ENCODE results near the gene NAV3.
A peak's percentile ranks its signal among the peaks of the same experiment; 100 is the strongest.

The NAV3 gene

DNA sequence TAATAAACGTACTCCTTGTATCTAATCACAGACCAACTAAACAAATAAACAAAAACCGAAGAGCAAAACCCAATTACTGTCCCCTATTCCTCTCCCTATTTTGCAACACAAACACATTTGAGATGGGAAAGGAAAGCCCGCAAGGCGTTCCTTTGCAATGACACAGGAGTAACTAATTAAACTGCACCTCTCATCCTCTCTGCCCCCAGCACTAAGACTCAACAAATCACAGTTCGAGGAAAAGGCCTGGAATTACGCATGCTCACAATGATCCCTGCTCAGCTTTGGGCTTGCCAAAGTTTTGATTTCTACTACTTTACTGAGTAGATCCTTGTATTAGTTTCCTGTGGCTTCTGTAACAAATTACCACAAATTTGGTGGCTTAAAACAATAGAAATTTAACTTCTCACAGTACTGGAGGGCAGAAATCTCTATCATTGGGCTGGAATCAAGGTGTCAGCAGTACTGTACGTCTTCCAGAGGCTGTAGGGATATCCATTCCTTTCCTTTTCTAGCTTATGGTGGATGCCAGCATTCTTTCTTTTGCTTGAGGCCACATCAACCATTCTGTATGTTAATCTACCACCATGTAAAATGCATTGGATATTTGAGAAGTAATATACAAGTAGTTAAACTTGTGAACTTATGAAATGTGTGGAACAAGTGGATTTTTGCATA is 123.0 kb downstream of the NAV3 start:
- H3K27me3 ChIP-seq (replicated peaks; ENCODE audit: control insufficient read depth, insufficient read depth, low read length) = no peaks in the 10 kb centered on the region
- peaks cover 9% of the 10 kb centered on the region for H3K36me3 ChIP-seq (ENCODE audit: control insufficient read depth, insufficient read depth, low read length, severe bottlenecking)
- DNase-seq (ENCODE audit: low read depth) = no peak
- H3K4me1 ChIP-seq (ENCODE audit: control insufficient read depth, insufficient read depth, low read length) = peaks cover 11% of the 10 kb centered on the region
- H3K4me3 ChIP-seq (ENCODE audit: low read length) = no peak overlapping the region
- H3K9ac ChIP-seq (ENCODE audit: low read length) = no peak overlapping the region
- no peaks in the 10 kb centered on the region for H3K9me3 ChIP-seq (ENCODE audit: control insufficient read depth, low read length)

DNA sequence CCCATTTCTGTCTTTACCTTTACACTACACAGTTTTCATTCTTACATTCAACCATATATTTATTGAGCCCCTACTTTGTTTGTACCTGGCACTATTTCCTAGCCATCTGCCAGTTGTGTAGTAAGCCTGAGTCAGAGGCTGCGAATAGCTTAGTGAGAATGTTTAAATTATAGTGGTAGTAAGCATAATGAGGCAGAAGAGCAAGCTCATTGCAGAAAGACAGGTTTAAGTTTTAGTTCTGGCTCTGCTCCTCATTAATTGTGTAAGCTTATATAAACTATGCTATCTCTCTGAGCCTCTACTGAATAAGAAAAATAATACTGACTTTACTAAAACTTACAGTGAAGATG is 123.5 kb downstream of the NAV3 start:
- Histone ChIP-seq H3K9me3 (ENCODE audit: control insufficient read depth, low read length) (no peaks in the 10 kb centered on the region), H3K27me3 (replicated peaks; ENCODE audit: control insufficient read depth, insufficient read depth, low read length) (no peaks in the 10 kb centered on the region), H3K4me1 (ENCODE audit: control insufficient read depth, insufficient read depth, low read length) (peaks cover 8% of the 10 kb centered on the region), H3K4me3 (ENCODE audit: low read length) (no peak overlapping the region), H3K9ac (ENCODE audit: low read length) (no peak overlapping the region), H3K36me3 (ENCODE audit: control insufficient read depth, insufficient read depth, low read length, severe bottlenecking) (peaks cover 9% of the 10 kb centered on the region)
- no peak for DNase-seq (ENCODE audit: low read depth)

DNA sequence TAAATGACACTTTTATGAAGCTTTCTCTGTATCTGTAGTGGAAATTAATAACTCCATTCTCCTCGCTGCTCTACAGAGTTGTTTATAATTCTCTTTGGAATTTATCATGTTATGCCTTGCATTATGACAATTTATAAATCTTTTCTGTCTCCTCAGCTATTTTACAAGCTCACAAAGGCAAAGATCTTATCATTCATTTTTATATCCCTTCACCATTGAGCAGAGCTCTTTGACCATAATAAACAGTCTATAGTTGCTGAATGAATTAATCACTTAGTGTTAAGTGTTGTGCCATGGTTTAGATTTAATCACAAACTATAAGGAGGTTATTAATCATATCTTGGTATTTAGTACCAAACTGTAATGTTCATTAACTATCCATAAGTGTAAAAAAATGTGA is 126.4 kb downstream of the NAV3 start:
- H3K9me3 ChIP-seq (ENCODE audit: control insufficient read depth, low read length) = no peaks in the 10 kb centered on the region
- no peaks in the 10 kb centered on the region for H3K27me3 ChIP-seq (replicated peaks; ENCODE audit: control insufficient read depth, insufficient read depth, low read length)
- no peak overlapping the region for H3K4me3 ChIP-seq (ENCODE audit: low read length)
- no peak overlapping the region for H3K9ac ChIP-seq (ENCODE audit: low read length)
- peaks cover 2% of the 10 kb centered on the region for H3K36me3 ChIP-seq (ENCODE audit: control insufficient read depth, insufficient read depth, low read length, severe bottlenecking)
- DNase-seq (ENCODE audit: low read depth) = no peak
- H3K4me1 ChIP-seq (ENCODE audit: control insufficient read depth, insufficient read depth, low read length) = peaks cover 4% of the 10 kb centered on the region

DNA sequence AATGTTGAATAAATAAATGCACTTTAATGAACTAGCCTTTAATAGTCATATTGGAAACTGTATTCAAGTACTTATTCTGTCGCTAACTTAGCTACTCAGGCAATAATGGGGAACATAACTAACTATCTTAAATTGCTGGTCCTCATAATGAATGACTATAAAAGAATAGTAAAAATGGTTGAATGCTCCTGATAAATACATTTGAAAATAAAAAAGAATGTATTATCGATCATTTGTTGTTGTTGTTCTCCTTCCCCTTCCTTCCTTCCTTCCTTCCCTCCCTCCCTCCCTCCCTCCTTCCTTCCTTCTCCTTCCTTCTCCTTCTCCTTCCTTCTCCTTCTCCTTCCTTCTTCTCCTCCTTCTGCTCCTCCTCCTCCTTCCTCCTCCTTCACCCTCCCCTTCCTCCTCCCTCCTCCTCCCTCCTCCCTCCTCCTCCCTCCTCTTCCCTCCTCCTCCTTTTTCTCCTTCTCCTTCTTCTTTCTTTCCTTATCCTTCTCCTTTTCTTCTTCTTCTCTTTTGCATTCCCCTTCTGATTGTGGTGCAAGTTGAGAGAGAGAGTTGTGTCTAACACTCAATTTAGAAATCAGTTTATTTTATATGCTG is 133.0 kb downstream of the NAV3 start:
- Histone ChIP-seq H3K9ac (ENCODE audit: low read length) (no peak overlapping the region), H3K4me1 (ENCODE audit: control insufficient read depth, insufficient read depth, low read length) (peaks cover 5% of the 10 kb centered on the region), H3K36me3 (ENCODE audit: control insufficient read depth, insufficient read depth, low read length, severe bottlenecking) (peaks cover 4% of the 10 kb centered on the region), H3K9me3 (ENCODE audit: control insufficient read depth, low read length) (no peaks in the 10 kb centered on the region), H3K27me3 (replicated peaks; ENCODE audit: control insufficient read depth, insufficient read depth, low read length) (no peaks in the 10 kb centered on the region), H3K4me3 (ENCODE audit: low read length) (no peak overlapping the region)
- no peak for DNase-seq (ENCODE audit: low read depth)

DNA sequence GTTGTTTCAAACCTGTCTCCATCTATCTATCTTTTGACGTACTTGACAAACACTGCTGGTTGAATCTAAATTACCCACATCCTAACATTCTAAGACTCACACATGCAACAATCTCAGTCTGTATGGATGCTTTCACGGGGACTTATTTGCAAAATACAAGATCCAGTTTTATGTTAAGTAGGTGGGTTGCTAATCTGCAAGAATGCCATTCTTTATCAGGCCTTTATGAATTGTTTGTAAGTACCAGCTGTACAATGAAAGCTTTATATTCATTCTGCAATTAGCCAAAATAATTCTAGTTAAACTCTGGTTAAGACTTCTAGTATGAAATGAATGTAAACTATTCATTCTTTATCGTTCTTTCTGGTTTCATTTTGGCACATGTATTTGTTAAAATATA is 135.1 kb downstream of the NAV3 start:
- H3K4me1 ChIP-seq (ENCODE audit: control insufficient read depth, insufficient read depth, low read length) = peaks cover 5% of the 10 kb centered on the region
- no peaks in the 10 kb centered on the region for H3K9me3 ChIP-seq (ENCODE audit: control insufficient read depth, low read length)
- no peaks in the 10 kb centered on the region for H3K27me3 ChIP-seq (replicated peaks; ENCODE audit: control insufficient read depth, insufficient read depth, low read length)
- peak; percentile 28 for DNase-seq (ENCODE audit: low read depth)
- peaks cover 16% of the 10 kb centered on the region for H3K36me3 ChIP-seq (ENCODE audit: control insufficient read depth, insufficient read depth, low read length, severe bottlenecking)
- peak overlapping the region; percentile 59 for H3K4me3 ChIP-seq (ENCODE audit: low read length)
- peak overlapping the region; percentile 10 for H3K9ac ChIP-seq (ENCODE audit: low read length)

DNA sequence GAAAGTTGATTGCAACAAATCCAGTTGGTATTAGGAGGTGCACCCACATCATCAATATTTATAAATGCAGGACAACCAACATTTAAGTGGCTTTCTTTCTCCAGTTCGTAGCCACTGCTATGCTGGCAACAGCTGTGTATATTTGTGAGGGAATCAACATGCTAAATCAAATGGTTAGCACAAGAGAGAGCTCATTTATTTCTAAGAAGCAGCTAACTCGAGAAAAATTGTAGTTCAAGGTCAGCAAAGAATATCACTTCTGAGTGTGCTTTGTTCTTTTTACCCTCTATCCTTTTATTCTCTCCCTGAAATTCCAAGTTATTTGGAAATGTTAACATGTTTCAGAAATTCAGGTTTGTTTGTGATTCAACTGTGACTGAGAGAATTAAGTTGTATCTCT is 137.3 kb downstream of the NAV3 start:
- no peak overlapping the region for H3K9ac ChIP-seq (ENCODE audit: low read length)
- H3K36me3 ChIP-seq (ENCODE audit: control insufficient read depth, insufficient read depth, low read length, severe bottlenecking) = peaks cover 16% of the 10 kb centered on the region
- H3K27me3 ChIP-seq (replicated peaks; ENCODE audit: control insufficient read depth, insufficient read depth, low read length) = no peaks in the 10 kb centered on the region
- H3K4me3 ChIP-seq (ENCODE audit: low read length) = no peak overlapping the region
- H3K4me1 ChIP-seq (ENCODE audit: control insufficient read depth, insufficient read depth, low read length) = peaks cover 5% of the 10 kb centered on the region
- H3K9me3 ChIP-seq (ENCODE audit: control insufficient read depth, low read length) = no peaks in the 10 kb centered on the region
- DNase-seq (ENCODE audit: low read depth) = no peak

DNA sequence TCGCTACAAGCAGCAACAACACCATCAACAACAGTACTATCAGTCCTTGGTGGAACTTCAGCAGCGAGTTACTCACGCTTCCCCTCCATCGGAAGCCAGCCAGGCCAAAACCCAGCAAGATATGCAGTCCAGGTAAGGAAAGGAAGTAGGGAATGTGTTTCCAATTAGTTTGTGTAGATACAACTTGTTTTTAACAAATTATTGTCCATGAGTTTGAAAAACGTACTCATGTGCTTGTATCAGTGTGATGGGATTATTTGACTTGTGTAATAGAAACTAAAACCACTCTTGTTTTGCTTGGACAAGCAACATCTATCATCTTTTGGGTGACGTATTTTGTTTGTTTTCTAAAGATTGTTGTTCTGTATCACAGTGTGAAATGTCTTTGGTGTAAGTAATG is 137.9 kb downstream of the NAV3 start:
- no peak for DNase-seq (ENCODE audit: low read depth)
- Histone ChIP-seq H3K27me3 (replicated peaks; ENCODE audit: control insufficient read depth, insufficient read depth, low read length) (no peaks in the 10 kb centered on the region), H3K9ac (ENCODE audit: low read length) (no peak overlapping the region), H3K36me3 (ENCODE audit: control insufficient read depth, insufficient read depth, low read length, severe bottlenecking) (peaks cover 16% of the 10 kb centered on the region), H3K9me3 (ENCODE audit: control insufficient read depth, low read length) (no peaks in the 10 kb centered on the region), H3K4me1 (ENCODE audit: control insufficient read depth, insufficient read depth, low read length) (peaks cover 8% of the 10 kb centered on the region), H3K4me3 (ENCODE audit: low read length) (no peak overlapping the region)

DNA sequence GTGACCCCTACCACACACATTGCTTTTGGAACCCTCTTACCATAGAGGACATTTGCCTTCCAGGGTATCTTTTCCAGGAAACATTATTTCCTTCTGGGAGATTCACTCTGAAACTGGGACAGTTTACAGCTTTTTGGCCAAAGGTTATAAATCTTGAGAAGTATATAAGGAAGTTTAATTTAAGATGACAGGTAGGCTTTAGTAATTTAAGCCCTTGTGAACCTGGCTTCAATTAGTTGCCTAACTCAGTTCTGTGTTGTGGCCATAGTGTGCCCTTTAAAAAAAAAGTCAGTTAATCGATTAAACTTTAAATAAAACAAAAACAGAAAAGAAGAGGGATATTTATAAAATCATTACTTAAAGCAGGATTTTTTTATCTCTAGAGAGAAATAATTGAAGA is 142.9 kb downstream of the NAV3 start:
- Histone ChIP-seq H3K4me3 (ENCODE audit: low read length) (peak overlapping the region; percentile 64), H3K36me3 (ENCODE audit: control insufficient read depth, insufficient read depth, low read length, severe bottlenecking) (peaks cover 29% of the 10 kb centered on the region), H3K27me3 (replicated peaks; ENCODE audit: control insufficient read depth, insufficient read depth, low read length) (no peaks in the 10 kb centered on the region), H3K9me3 (ENCODE audit: control insufficient read depth, low read length) (no peaks in the 10 kb centered on the region), H3K4me1 (ENCODE audit: control insufficient read depth, insufficient read depth, low read length) (peaks cover 8% of the 10 kb centered on the region), H3K9ac (ENCODE audit: low read length) (peak overlapping the region; percentile 48)
- DNase-seq (ENCODE audit: low read depth) = no peak

DNA sequence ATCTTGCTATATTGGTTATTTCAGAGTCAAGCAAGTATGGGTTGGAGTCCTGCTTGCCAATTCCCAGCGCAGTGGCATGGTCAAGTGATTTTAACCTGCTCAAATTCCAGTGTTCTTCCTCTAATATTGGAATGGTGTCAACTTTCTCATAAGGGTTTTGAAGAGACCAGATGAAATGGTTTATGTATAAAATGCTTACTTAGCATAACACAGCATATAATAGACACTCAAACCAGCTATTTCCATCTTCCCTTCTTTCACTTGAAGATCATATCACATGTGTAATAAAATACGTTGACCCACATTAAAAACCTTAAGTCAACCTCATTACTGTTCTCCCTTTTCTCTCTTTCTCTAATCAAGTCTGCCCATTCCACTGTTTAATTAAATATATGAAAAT is 144.0 kb downstream of the NAV3 start:
- H3K36me3 ChIP-seq (ENCODE audit: control insufficient read depth, insufficient read depth, low read length, severe bottlenecking) = peaks cover 21% of the 10 kb centered on the region
- peaks cover 8% of the 10 kb centered on the region for H3K4me1 ChIP-seq (ENCODE audit: control insufficient read depth, insufficient read depth, low read length)
- no peaks in the 10 kb centered on the region for H3K9me3 ChIP-seq (ENCODE audit: control insufficient read depth, low read length)
- no peaks in the 10 kb centered on the region for H3K27me3 ChIP-seq (replicated peaks; ENCODE audit: control insufficient read depth, insufficient read depth, low read length)
- no peak overlapping the region for H3K9ac ChIP-seq (ENCODE audit: low read length)
- no peak for DNase-seq (ENCODE audit: low read depth)
- H3K4me3 ChIP-seq (ENCODE audit: low read length) = no peak overlapping the region

DNA sequence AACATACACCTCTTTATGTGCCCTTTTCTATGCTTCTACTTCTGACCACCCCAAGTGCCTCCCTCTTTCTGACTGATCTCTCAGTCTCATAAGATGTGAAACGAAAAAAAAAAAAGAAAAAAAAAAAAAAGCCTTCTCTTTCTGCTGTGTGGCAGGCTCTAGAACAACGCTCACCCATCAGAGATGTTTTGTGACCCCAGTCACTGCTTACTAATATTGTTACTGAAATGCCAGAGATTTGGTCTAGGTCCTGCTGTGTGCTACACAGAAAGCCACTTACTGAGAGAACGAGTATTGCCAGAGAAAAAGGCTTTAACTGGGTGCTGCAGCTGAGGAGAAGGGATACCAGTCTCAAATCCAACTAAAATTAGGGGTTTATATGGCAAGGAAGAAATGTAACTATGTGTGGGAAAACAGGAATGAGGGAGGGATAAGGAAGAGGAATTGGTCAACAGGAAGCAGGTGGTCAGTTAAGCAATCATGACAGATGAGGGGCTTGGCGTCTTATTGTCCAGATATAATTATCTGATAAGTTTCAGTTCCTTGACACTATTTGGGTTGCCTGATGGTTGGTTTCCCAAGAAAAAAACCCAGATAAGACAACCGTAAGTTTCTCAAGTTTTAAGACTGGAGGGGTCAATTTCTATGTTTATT is 149.0 kb downstream of the NAV3 start:
- Histone ChIP-seq H3K36me3 (ENCODE audit: control insufficient read depth, insufficient read depth, low read length, severe bottlenecking) (peaks cover 19% of the 10 kb centered on the region), H3K9ac (ENCODE audit: low read length) (no peak overlapping the region), H3K9me3 (ENCODE audit: control insufficient read depth, low read length) (no peaks in the 10 kb centered on the region), H3K4me1 (ENCODE audit: control insufficient read depth, insufficient read depth, low read length) (peaks cover 27% of the 10 kb centered on the region), H3K27me3 (replicated peaks; ENCODE audit: control insufficient read depth, insufficient read depth, low read length) (no peaks in the 10 kb centered on the region), H3K4me3 (ENCODE audit: low read length) (no peak overlapping the region)
- no peak for DNase-seq (ENCODE audit: low read depth)

DNA sequence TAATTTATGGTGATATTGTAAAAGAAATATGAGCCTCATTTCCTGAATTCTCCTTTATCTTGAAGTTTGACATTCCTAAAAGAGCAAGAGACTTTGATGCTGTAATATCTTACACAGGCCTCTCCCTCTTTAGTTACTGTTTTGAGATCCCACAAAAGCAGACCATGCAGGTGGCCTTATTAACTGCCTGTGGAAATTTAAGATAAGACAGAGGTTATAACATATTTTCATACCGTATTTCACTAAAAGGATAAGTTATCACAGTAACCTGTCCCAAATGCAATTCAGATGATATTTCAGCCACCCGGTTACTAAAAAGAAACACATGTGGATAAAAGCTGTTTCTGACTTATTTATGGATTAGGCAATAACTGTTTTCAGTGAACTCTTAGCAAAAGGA is 150.1 kb downstream of the NAV3 start:
- DNase-seq (ENCODE audit: low read depth) = peak; percentile 71
- peaks cover 15% of the 10 kb centered on the region for H3K36me3 ChIP-seq (ENCODE audit: control insufficient read depth, insufficient read depth, low read length, severe bottlenecking)
- peak overlapping the region; percentile 9 for H3K9ac ChIP-seq (ENCODE audit: low read length)
- H3K4me1 ChIP-seq (ENCODE audit: control insufficient read depth, insufficient read depth, low read length) = peaks cover 27% of the 10 kb centered on the region
- H3K4me3 ChIP-seq (ENCODE audit: low read length) = no peak overlapping the region
- no peaks in the 10 kb centered on the region for H3K27me3 ChIP-seq (replicated peaks; ENCODE audit: control insufficient read depth, insufficient read depth, low read length)
- no peaks in the 10 kb centered on the region for H3K9me3 ChIP-seq (ENCODE audit: control insufficient read depth, low read length)

All from adipocyte (in vitro differentiated cells).